ENCODE results near the gene PRSS53.

PRSS53 gene

DNA sequence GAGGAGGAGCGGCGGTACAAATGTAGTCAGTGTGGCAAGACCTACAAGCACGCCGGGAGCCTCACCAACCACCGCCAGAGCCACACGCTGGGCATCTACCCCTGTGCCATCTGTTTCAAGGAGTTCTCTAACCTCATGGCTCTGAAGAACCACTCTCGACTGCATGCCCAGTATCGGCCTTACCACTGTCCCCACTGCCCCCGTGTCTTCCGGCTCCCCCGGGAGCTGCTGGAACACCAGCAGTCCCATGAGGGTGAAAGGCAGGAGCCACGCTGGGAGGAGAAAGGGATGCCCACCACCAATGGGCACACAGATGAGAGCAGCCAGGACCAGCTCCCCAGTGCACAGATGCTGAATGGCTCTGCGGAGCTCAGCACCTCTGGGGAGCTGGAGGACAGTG, 11.7 kb downstream of the PRSS53 start:
- DNase-seq: no peak

- DNase-seq: no peak
Observed at GRCh38 chr16:31076319-31076718, 12.4 kb downstream of the PRSS53 start.

DNA sequence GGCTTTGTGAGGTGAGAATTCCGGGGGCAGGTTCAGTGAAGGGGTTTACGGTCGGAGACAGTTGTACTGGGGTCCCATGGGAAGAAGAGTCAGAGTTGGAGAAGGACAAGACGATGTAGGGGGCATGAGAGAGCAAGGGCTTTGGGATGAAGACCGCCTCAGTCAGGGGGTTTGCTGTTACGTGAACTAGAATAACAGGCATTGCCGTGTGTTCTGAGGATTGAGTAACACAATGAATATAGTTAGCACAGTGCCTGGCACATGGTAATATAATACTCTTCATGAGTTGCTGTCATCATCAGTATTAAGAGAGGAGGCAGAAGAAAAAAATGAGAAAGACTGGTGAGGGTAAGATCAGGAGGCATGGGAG, 13.9 kb downstream of the PRSS53 start:
- DNase-seq: no peak

DNA sequence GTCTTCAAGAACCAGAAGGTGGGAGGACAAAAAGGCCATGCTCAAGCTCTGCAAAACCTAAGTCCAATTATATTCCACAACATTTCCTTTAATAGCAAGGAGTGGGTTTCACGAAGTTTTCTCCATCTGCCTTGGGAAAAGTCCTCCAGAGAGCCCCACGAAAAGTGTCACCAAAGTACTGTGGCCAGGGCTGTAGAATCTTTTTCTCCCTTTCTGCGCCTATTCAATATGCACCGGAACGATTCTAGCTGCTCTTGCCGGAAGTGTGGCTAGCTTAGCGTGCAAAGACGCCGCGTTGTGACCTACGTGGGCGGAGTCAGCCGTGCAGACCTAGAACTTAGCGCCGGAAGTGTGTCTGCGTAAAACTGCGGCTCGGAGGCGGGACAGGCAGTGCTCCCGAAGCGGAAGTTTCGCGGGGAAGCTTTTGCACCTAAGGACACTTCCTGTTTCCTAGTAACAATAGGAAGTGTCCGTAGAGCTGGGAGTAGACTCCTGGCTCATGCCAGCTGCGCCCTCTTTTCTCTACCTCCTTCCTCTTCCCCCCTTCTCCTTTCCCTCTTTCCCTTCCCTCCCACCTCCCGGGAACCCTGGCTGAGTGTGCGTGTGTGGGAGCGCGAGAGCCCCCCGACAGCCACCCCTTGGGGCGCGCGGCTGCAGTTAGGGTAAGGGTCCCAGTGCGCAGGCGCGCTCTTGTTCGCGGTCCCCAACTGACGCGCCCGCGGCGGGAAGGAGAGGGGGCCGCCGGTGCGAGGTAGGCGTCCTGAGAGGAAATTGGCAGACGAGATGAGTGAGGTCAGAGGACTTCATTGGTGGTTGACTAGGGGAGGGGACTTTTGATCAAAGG, 14.6 kb downstream of the PRSS53 start, which contains the start of the genes ZNF646 and ZNF668:
TSS of gene ZNF646 (plus strand) at position 453 of the 844 bp plus-strand sequence. CDS start 1,903 bp downstream, outside the sequence.
TSS of gene ZNF668 (minus strand) at position 271 of the 844 bp plus-strand sequence. CDS start 9,781 bp downstream, outside the sequence.
- peak; percentile 97 to 99 for DNase-seq

- DNase-seq: peak; percentile 78 to 80
Observed at GRCh38 chr16:31073142-31073969, 15.4 kb downstream of the PRSS53 start.

GRCh38 chr16:31072540-31073141, 16.1 kb downstream of the PRSS53 start:
- no peak for DNase-seq

DNA sequence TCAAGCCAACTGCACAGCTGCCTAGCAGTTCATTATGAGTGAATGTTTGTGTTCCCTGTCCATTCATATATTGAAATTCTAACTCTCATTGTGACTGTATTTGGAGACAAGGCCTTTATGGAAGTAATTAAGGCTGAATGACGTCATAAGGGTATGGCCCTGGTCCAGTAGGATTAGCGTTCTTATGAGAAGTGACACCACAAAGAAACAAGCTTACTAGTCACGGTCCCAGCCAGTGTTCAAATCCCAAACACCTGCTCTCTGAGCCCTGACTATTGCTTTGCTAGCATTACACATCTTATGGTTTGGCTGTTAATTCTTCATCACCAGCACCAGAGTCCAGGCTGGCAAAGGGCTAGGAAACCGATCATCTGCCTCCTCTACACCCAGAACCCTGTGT, 16.9 kb downstream of the PRSS53 start:
- DNase-seq: no peak

DNA sequence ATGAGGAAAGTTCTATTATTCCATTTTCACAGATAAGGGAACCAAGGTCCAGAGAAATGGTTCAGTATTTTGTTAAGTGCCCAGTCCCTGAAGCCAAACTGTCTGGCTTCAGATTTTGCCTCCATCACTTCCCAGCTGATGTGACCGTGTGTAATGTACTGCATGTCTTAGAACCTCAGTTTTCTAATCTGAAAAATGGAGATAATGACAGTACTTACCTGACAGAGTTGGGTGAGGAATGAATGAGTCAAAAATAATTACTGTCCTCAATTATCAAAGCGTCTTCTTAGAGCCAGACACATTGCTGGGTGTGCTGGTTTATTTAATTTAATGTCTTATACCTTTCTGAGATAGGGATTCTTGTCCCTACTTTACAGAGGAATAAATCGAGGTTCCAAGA, 21.4 kb downstream of the PRSS53 start:
- no peak for DNase-seq

- no peak for DNase-seq
Observed at GRCh38 chr16:31064882-31065461, 23.8 kb downstream of the PRSS53 start.

- DNase-seq: no peak
Observed at GRCh38 chr16:31063843-31064611, 24.7 kb downstream of the PRSS53 start.

DNA sequence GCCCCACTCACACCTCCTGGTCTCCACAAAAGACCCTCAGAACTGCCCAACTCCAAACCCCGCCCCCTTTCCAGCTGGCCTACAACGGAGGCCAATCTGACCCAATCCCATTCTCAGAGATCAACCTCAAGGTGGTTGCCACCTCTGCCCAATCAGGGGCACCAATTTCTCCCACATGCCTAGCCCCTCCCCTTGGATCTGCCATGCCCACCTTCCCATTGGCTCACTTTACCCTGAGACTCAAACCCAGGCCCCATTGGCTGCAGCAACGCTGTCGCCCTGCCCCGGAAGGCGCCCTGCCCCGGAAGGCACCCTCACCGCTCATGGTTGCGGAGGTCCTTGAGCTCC, 25.3 kb downstream of the PRSS53 start:
- no peak for DNase-seq

DNA sequence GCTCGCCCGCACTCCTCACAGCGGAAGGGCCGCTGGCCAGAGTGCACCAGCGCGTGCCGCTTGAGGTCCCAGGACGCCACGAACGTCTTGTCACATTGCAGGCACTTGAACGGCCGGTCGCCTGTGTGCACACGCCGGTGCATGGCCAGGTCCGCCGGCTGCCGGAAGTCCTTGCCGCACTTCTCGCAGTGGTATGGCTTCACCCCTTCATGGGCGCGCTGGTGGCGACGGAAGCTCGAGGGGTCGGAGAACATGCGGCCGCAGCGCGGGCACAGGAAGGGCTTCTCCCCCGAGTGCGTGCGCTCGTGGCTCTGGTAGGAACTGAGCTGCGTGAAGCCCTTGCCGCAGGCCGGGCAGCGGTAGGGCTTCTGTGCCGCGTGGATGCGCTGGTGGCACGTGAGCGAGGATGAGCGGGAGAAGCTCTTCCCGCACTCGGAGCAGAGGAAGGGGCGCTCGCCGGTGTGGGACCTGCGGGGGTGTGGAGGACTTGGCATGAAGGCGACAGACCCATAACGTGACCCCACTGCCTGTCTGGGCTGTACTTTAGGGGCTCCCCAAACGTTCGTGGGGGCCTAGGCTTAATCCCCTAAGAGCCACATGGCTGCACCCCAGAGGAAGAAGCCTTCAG, 26.8 kb downstream of the PRSS53 start:
- no peak for DNase-seq

- DNase-seq: no peak
Observed at GRCh38 chr16:31061126-31061812, 27.5 kb downstream of the PRSS53 start.

- no peak for DNase-seq
Observed at GRCh38 chr16:31055613-31056012, 33.1 kb downstream of the PRSS53 start.

DNA sequence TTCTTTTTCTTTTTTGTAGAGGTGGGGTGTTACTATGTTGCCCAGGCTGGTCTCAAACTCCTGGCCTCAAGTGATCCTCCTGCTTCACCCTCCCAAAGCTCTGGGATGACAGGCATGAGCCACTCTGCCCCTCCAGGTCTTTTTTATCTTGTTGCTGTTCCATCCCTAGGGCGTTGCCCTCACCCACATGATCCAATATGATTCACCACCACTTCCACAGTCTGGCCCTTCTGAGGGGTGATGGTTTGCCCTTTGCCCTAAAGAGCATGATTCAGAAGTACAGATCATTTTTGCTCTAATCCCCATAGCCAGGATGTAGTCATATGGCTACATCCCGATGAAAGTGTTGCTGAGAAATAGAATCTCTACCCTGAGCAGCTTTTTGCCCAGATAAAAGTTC, 36.6 kb downstream of the PRSS53 start:
- DNase-seq: no peak

- DNase-seq: no peak
Observed at GRCh38 chr16:31050280-31051030, 38.3 kb downstream of the PRSS53 start.

DNA sequence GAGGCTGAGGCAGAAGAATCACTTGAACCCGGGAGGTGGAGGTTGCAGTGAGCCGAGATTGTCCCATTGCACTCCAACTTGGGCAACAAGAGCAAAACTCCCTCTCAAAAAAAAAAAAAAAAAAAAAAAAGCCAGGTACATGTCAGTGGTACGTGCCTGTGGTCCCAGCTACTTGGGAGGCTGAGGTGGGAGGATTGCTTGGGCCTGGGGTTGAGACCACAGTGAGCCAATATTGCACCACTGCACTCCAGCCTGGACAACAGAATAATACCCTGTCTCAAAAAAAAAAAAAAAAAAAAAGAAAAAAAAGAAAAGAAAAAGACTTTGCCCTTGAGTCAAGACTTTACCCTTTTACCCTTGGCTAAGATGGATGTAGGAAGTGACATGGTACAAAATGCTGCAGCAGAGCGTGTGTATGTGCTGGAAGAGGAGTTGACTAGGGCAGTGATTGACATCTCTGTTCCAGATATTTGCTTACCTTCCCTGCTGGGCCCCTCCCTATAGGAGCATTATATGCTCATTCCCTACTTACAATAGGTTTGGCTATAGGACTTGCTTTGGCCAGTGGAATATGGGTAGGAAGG, 44.8 kb downstream of the PRSS53 start:
- no peak for DNase-seq

DNA sequence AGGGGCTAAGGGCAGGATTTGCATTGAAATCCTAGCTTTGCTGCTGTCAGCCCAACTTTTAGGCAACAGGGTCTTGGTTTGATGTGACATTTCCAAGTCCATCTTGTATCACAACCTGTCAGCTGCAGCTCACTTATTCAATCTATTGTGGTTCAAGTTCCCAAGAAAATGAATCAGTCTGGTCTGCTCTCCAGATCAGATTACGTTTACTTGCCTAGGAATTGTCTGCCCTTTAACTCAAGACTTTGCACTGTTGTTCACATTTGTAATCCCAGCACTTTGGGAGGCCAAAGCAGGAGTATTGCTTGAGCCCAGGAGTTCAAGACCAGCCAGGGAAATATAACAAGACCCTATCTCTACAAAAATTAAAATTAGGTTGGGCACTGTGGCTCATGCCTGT, 45.4 kb downstream of the PRSS53 start:
- DNase-seq: no peak

DNA sequence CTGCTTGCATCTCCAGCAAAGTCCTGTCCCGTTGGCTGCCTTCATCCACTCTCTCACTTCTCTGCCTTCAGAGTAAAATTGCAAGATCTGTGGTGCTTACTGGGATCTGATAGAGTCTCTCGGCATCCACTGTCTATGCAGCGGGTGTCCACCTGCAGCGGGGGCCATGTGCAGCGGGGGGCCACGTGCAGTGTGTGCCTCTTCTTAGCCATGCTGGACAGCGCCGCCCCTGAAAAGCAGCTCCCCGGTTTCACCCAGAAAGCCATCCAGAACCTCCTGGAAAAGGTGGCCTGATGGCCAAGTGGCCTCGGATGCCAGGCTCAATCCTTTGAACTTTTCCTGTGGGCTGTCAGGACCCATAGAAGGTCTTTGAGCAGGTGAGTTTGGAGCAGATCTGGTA, 45.9 kb downstream of the PRSS53 start:
- DNase-seq: no peak

GRCh38 chr16:31038993-31039392, 49.8 kb downstream of the PRSS53 start:
- no peak for DNase-seq

Measured in activated CD4-positive, alpha-beta T cell treated with anti-CD3 and anti-CD28 coated beads, Interleukin-2, amount 50 U/mL, for 4 hours (primary cell).